DOHH2 (cell line): ENCODE measurements around the gene FAM131C.
"Not testable (repeated sequence)": the region's sequence is repeated elsewhere in the genome, so short reads cannot be mapped to it uniquely, and the experiment has no call there.

Source experiments
- H3F3A ChIP-seq: fragments of 200-600 bp; sonication (generic), shearing (Covaris generic); 2 replicates; pipeline ENCODE4 v1.6.0; 2016; ENCODE audit warnings: antibody characterized with exemption, mild to moderate bottlenecking; ENCODE audit not compliant: control insufficient read depth, insufficient read depth
- H3K27ac ChIP-seq: fragments of 200-600 bp; sonication (generic); 2 replicates; pipeline ENCODE4 v1.5.1; 2014; ENCODE audit warnings: low read depth, mild to moderate bottlenecking, low read length, moderate library complexity
- H3K27me3 ChIP-seq: fragments of 200-600 bp; sonication (generic); 2 replicates; pipeline ENCODE4 v1.6.1; 2014; ENCODE audit warnings: mild to moderate bottlenecking, low read length, mixed read lengths; ENCODE audit not compliant: control insufficient read depth
- H3K36me3 ChIP-seq: fragments of 200-600 bp; sonication (generic); 2 replicates; pipeline ENCODE4 v1.6.1; 2014; ENCODE audit warnings: mild to moderate bottlenecking, low read length, moderate library complexity, mixed read lengths; ENCODE audit not compliant: control insufficient read depth
- H3K4me1 ChIP-seq: fragments of 200-600 bp; sonication (generic); 2 replicates; pipeline ENCODE4 v1.6.1; 2014; ENCODE audit warnings: mild to moderate bottlenecking, low read length, mixed read lengths; ENCODE audit not compliant: control insufficient read depth
- H3K4me2 ChIP-seq: fragments of 200-600 bp; sonication (generic); 2 replicates; pipeline ENCODE4 v1.6.0; 2014; ENCODE audit warnings: mild to moderate bottlenecking, low read length, moderate library complexity
- H3K4me3 ChIP-seq: fragments of 200-600 bp; sonication (generic); 2 replicates; pipeline ENCODE4 v1.5.1; 2014; ENCODE audit warnings: mild to moderate bottlenecking, low read length, mixed read lengths
- H3K79me2 ChIP-seq: fragments of 200-600 bp; sonication (generic); 2 replicates; pipeline ENCODE4 v1.6.1; 2014; ENCODE audit warnings: mild to moderate bottlenecking, low read length, mixed read lengths; ENCODE audit not compliant: control insufficient read depth
- H3K9me2 ChIP-seq: fragments of 200-600 bp; sonication (generic); replicated peaks from 2 replicates; pipeline ENCODE4 v1.6.1; 2014; ENCODE audit warnings: mild to moderate bottlenecking, low read length, mixed read lengths; ENCODE audit not compliant: control insufficient read depth
- H3K9me3 ChIP-seq: fragments of 200-600 bp; sonication (generic); 2 replicates; pipeline ENCODE4 v1.6.1; 2014; ENCODE audit warnings: antibody characterized with exemption, low read length, mixed read lengths; ENCODE audit not compliant: control insufficient read depth, insufficient read depth
- H4K20me1 ChIP-seq: fragments of 200-600 bp; sonication (generic); 2 replicates; pipeline ENCODE4 v1.6.0; 2014; ENCODE audit warnings: low read depth, mild to moderate bottlenecking, antibody characterized with exemption, low read length, moderate library complexity; ENCODE audit not compliant: control insufficient read depth, insufficient read depth
- CTCF ChIP-seq: fragments of 200-600 bp; sonication (generic); IDR thresholded peaks from one replicate; pipeline ENCODE4 v1.5.1; 2014; ENCODE audit warnings: antibody characterized with exemption, mild to moderate bottlenecking, low read depth, low read length; ENCODE audit not compliant: poor library complexity, severe bottlenecking
- EZH2phosphoT487 ChIP-seq: fragments of 200-600 bp; sonication (generic); IDR thresholded peaks from 2 replicates; pipeline ENCODE4 v1.6.1; 2017; ENCODE audit warnings: borderline replicate concordance, mild to moderate bottlenecking, antibody characterized with exemption, low read length, moderate library complexity, mixed read lengths

The FAM131C gene

GRCh38 chr1:16043950-16044349 is 29.5 kb downstream of the FAM131C start:
- no peak overlapping the region for H3K4me3 ChIP-seq
- no peaks in the 10 kb centered on the region for H4K20me1 ChIP-seq
- no peak for TF ChIP-seq EZH2phosphoT487
- TF ChIP-seq CTCF = no peak
- H3K9me2 ChIP-seq = no peaks in the 10 kb centered on the region
- H3K36me3 ChIP-seq = no peaks in the 10 kb centered on the region
- H3K79me2 ChIP-seq = no peaks in the 10 kb centered on the region
- no peaks in the 10 kb centered on the region for H3K4me1 ChIP-seq
- H3K27ac ChIP-seq = no peak overlapping the region
- no peaks in the 10 kb centered on the region for H3F3A ChIP-seq
- no peak overlapping the region for H3K4me2 ChIP-seq
- H3K9me3 ChIP-seq = no peaks in the 10 kb centered on the region
- H3K27me3 ChIP-seq = no peaks in the 10 kb centered on the region; the same call in 1 of the 2 replicates

GRCh38 chr1:16043521-16043920 is 29.9 kb downstream of the FAM131C start, which contains the start of gene CLCNKB:
Gene CLCNKB, plus strand, starts transcription at chr1:16043782. Its CDS starts 711 bp downstream, at chr1:16044493.
- no peak within 1 kb of the TSS for H3K4me3 ChIP-seq
- H3K9me3 ChIP-seq = no peaks in the 10 kb centered on the region
- no peaks in the 10 kb centered on the region; the same call in 1 of the 2 replicates for H3K27me3 ChIP-seq
- H3K27ac ChIP-seq = no peak within 1 kb of the TSS
- H4K20me1 ChIP-seq = no peaks in the 10 kb centered on the region
- no peaks in the 10 kb centered on the region for H3K9me2 ChIP-seq
- no peak within 1 kb of the TSS for H3K4me2 ChIP-seq
- no peaks in the 10 kb centered on the region for H3F3A ChIP-seq
- H3K79me2 ChIP-seq = no peaks in the 10 kb centered on the region
- TF ChIP-seq EZH2phosphoT487 (no peak), CTCF (no peak)
- H3K36me3 ChIP-seq = no peaks in the 10 kb centered on the region
- no peaks in the 10 kb centered on the region for H3K4me1 ChIP-seq

- H3K4me2 ChIP-seq, H3F3A ChIP-seq, H4K20me1 ChIP-seq, H3K9me3 ChIP-seq, H3K4me1 ChIP-seq, H3K27me3 ChIP-seq, H3K79me2 ChIP-seq, H3K4me3 ChIP-seq, H3K27ac ChIP-seq, H3K9me2 ChIP-seq, H3K36me3 ChIP-seq: not testable (repeated sequence)
Observed at GRCh38 chr1:16042654-16043053, 30.8 kb downstream of the FAM131C start.

- H3K4me3 ChIP-seq = no peak overlapping the region
- no peaks in the 10 kb centered on the region for H4K20me1 ChIP-seq
- TF ChIP-seq CTCF (peak; percentile 57), EZH2phosphoT487 (no peak)
- no peaks in the 10 kb centered on the region for H3K9me3 ChIP-seq
- no peaks in the 10 kb centered on the region for H3K79me2 ChIP-seq
- H3K36me3 ChIP-seq = no peaks in the 10 kb centered on the region
- no peak overlapping the region for H3K27ac ChIP-seq
- H3K4me1 ChIP-seq = no peaks in the 10 kb centered on the region
- H3K4me2 ChIP-seq = no peak overlapping the region
- no peaks in the 10 kb centered on the region; the same call in 1 of the 2 replicates for H3K27me3 ChIP-seq
- no peaks in the 10 kb centered on the region for H3F3A ChIP-seq
- H3K9me2 ChIP-seq = no peaks in the 10 kb centered on the region
Observed at GRCh38 chr1:16042096-16042495, 31.4 kb downstream of the FAM131C start.
